Fibroblast of skin of abdomen (primary cell): ENCODE measurements around the gene IL1RAPL1.

Experiments used
- DNase-seq: peaks from one replicate; pipeline ENCODE4 v3.0.0-alpha.2; 2013

Gene IL1RAPL1

DNA sequence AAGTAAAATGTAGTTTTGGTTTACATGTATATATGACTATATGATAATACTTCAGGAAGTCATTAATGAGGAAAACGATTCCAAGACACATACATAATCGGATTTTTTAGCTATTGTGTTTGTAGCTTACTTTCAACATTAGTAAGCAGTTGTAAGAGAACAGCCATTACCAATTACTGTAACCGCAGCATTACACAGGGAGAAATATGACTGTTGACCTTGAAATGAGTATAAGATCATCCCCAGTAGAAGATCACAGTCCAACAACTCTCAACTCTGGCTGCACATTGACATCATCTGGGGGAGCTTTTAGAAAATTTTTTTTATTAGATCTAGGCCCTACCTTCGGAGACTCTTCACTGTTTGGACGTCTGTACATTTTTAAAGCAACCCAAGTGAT, 866.1 kb downstream of the IL1RAPL1 start:
- peak; percentile 60 for DNase-seq

DNA sequence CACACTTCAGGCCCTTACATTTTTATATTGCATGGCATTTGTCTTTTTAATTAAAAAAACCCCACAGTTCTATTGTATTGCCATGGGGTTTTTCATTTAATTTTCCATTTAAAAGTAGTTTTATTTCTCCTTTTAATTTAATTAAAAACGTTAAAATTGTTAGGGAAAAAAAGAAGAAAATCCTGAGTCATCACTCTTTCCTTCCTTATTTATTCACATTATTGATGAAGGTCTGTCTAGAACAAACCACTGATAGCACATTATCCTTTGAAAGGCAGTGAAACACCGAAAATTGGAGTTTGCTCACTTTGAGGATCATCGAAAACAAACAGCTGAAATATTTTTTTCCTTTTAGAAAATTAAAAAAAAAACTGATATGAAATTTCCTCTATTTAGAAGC, 868.5 kb downstream of the IL1RAPL1 start:
- DNase-seq, result no peak

DNA sequence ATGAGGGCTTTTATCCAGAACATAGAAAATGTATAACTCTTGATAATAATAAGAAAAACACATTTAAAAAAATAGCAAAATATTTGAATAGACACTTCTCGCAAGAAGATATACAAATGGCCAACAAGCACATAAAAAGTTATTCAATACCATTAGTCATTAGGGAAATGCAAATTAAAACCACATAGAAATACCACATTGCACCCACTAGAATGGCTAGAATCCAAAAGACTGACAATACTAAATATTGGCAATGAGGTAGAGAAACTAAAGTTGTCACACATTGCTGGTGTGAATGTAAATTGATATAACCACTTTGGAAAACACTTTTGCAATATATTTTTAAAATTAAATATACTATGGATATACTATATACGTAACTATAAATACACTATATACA, 873.8 kb downstream of the IL1RAPL1 start:
- peak; percentile 21 for DNase-seq

DNA sequence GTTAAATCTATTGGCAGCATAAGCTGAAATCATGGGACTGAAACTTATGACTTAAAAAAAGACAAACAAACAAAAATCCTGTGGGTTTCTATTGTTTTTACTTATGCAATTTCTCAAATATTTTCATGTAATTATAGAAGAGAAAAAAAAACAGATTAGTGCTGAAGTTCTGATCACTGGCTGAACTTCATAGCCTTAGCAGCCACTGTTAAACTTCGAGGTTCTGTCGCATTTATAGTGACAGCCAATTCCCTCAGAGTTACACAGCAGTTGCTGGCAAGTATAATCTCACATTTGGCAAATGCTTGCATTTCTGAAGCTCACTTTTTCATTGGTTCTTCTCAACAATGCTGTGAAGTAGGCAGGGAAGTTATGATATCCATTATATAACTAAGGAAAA, 879.2 kb downstream of the IL1RAPL1 start:
- DNase-seq, result no peak

DNA sequence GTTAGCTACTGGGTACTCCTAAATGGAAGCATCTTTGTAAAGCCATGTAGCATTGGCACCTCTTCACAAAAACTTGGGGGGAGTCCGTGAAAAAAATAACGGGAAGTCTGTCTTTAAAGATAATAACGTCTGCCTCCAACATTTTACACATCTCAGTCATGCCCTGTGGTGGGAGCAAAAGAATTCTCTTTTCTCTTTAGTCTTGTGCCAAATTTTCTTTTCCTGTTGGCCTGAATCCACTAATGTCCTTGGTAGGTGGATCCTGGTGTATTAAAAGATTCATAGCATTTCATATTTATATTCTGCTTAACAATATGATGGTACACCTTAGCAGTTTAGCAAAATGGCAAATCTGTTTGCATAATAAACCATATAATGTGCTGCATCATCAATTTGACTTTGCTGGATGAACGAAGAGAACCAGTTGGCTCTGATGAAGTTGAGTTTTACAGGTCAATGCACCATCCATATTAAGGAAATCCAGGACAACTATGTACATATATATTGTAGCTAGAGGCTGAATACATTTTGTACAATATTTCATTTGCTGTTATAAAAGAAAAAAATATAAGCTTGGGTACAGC, 881.8 kb downstream of the IL1RAPL1 start:
- peak; percentile 51 for DNase-seq

DNA sequence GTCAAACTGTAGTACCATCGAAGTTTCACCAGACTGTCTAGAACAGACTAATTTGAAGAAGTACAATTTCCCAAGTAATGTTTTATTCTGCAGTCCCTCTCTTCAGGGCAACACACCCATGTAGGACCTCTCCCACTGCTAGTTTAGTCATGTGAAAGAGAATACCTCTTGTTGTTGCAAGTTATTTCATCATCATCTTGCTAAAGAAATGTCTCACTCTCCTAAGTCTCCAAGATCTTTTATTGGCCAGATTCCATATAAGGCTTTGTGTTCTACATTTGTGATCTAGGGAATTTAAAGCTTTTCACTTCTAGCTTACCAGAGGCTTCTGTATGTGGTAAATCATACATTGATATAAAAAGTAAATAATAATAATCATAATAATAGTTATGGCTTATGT, 882.8 kb downstream of the IL1RAPL1 start:
- DNase-seq, result peak; percentile 84

DNA sequence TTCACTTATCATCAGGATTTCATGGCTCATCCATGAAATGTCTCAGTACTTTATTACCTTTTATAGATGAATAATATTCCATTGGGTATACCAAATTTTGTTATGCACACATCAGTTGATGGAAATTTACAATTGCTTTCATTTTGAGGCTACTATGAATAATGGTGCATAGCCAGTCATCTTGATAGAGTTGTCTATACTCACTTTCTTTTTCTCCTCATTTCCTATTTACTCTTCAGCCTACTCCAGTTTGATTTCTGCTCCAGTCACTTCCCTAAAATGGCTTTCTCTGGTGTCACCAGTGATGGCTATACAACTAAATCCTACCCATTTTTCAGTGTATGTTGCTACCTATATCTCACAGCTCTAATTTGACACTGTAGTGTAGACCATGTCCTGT, 884.6 kb downstream of the IL1RAPL1 start:
- no peak for DNase-seq

DNA sequence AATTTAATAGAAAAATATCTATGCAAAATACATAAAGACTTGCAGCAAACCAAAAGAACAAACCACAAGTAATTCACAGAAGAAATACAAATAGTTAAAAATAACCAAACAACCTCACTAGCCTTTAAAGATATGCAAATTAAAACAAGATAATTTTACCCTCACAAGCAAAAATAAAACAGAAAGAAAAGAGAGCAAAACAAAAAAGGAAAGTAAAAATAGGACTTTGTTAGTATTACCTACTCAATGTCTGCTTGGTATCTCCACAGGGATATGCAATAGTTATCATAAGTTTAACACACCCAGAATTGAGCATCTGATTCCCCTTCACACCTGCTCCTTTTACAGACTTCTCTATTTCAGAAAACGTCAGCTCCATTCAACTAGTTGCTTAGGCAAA, 890.6 kb downstream of the IL1RAPL1 start:
- DNase-seq, result no peak

DNA sequence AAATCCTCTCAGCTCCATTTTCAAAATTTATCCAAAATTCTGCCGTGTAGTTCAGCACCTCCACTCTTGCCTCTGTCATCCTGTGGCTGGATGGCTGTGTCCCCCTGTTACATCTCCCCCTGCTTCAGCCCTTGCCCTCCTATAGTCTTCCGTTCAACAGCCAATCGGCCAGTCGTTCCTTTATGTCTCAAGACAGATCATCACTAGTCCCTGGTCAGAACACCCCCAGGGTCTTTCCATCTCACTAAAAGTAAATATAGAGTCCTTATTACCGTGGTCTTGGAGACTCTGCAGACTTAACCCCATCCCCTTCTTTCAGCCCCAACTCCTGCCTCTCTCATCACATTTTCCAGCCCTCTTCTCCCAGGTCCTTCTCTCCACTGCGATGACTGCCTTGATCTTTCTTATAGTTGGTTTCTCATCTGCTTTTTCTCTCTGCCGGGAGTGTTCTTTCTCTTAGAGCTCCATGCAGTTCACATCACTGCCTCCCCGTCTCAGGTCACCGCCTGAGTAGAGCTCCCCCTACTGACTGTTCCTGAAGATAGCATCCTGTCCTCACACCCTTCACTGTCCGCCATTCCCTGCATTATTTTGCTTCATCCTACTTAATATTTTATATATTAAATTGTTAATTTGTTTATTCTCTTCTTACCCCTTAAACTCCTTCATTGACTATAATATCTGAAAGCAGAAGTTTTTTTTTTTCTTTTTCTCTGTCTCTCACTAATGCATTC, 891.3 kb downstream of the IL1RAPL1 start:
- DNase-seq, result no peak

DNA sequence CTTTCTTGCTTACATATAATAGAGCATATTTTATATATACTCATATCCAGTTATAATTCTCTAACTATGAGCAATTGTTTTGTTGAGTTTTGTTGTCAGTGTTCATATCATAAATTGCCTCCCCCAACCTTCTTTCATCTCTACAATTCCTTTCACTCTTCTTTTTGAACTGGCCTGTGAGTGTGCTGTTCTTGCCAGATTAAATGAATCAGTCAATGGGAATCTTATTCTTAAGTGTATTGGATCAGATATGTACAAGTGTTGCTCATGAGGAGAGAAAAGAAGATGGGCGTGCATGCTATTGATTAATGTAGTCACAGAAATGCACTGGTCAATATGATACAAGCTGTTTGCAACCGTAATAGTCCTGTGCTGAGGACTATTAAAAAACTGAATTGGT, 900.0 kb downstream of the IL1RAPL1 start:
- peak; percentile 19 for DNase-seq

DNA sequence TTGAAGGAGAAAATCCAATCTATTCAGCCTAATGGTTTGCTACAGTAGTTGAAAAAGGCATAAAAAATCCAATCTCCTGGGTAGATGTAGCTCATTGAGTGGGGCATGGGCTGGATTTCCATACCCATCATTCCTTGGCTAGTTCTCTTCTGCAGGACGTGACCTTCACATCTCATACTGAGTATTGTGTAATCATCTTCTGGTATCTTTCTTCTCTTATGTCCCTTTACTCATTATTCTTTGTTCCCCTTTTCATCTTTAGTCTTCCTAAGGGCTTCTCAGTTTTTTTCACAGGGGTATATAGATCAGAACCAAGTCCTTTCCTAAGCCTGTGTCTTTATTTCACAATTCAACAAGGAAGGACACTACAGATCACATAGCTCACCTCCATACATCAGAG, 900.5 kb downstream of the IL1RAPL1 start:
- DNase-seq, result no peak

DNA sequence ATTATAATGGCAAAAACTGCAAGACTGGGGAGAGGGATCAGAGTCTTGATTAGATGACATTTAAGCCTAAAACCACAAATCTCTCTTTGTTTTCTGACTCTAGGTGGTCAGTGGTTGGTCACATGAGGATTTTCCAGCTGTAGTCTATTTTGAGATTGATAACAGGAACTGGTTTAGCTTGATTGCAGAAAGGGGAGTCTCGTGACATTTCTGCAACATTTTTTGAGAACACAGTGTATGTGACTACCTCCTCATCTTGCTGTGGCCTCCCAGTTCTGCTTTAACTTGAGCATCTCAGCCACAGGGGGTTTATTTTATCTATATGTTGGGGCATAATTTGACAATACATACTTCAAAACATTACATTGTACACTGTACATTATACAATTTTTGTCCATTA, 901.7 kb downstream of the IL1RAPL1 start:
- DNase-seq, result no peak

DNA sequence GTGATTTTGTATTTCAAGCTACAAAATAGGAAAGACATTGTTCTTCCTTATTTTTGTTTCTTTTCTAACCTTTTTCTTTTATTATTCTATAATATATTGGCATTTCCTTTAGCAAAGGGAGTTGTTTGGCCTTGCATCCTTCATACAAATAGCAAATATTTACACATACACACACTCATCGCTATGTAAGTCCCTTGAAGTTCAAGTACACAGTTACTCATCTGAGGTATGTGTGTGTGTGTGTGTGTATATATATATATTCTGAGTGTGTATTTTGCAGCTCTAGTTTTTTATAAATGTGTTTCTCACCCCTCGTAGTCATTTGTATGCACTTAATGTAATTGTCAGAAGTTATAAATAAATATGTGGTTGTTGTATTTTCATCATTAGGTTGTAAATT, 903.4 kb downstream of the IL1RAPL1 start:
- no peak for DNase-seq

DNA sequence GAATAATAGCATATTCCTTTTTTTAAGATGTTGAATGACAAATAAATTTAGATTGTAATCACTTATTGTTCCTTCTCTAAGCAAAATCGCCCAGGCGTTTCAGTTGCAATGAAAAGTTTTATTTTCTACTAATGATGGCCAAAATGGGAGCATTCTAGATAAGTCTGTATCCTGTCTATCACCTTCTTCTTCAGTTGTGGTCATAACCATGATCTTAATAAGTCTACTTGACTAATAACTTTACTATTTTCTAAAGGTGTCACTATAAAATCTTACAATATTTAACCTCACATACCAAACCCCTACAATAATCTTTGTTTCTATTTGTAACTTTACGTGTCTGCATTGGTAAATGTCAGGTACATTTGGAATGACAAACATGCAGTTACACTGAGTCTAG, 904.4 kb downstream of the IL1RAPL1 start:
- DNase-seq, result no peak

DNA sequence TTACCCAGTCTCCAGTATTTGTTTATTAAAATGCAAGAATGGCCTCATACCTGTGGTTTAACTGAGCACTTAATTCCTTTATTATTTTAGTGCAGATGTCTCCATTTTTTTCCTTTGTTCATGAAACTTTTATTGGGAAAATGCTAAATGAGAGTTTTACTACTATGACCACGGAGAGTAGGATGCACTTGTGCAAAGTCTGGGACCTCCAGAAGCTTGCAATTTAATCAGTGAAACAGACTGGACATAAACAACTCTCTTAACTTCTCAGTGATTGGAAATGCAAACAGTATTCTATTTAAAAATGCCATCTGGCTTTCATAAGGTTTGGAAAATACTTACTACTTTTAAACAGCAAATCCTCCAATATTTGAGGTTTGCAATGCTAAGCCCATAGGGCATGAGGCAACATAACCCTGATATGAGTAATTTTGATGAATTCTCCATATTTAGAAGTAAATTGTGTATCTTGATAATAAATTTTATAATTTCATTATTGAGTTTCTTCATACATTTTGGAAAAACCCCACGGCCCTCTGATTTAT, 909.5 kb downstream of the IL1RAPL1 start:
- DNase-seq, result peak; percentile 51

DNA sequence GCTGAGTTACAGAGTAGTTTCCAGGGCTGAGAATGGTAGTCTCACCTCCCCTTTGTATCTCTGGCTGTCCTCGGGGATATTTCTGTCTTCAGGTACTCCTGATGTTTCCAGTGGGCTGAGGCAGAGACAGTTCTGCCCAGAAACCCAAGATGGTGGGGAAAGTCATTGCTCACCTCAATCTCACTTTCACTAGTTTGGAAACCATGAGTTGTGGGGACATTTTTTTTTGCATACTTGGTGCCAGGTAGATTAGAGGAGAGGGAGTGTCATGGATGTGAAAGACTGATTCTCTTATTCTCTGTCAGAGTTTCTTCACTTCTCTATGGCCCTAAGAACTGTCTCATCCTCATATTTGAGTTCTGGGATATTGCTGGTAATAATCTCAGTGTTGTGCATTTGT, 919.5 kb downstream of the IL1RAPL1 start:
- DNase-seq, result no peak

DNA sequence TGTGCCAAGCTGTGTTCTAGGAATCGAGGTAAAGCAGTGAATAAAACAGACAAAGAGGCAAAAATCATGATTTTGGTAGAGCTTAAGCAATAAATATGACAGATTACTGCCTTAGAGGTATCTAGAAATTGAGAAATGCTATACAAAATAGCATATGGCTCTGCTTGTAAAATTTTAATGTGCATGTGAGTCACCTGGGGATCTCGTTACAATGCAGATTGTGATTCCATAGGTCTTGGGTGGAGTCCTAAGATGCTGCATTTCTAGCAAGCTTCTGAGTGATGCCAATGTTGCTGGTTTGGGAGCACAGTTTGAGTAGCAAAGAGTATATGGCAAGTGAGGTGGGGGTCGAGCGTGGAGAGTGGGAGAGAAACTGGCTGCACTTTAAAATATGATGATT, 930.9 kb downstream of the IL1RAPL1 start:
- no peak for DNase-seq

DNA sequence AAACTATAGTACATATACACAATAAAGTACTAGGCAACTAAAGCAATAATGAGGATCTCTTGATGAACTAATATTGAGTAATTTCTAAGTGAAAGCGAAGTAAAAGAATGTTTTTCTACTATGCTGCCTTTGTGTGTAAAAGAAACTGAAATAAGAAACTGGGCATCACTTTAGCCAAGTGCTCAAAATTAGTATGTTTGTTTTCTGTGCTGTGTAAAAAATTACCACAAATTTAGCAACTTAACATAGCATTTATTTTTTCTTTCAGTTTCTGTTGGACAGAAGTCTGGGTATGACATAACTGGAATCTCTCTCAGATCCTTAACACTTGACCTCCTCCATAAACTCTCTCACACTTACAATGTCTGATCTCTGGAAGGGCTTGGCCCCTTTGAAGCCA, 941.0 kb downstream of the IL1RAPL1 start:
- DNase-seq, result no peak

DNA sequence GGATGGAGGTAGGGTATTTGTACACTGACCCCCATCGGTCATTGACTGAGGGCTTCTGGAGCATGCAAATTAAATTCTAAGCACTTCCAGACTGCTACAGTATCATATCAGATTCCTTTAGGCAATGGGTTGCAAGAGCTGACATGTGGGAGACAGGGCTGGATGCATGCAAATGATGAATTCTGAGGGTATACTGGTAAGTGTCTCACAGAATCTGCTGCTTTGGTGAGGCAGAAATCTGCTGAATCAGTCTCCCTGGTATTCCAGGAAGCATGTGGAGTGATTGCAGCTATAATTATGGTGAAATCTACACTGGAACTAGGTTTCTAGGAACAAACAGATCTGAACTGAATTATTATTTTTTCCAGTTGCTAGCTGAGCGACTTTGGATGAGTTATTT, 943.3 kb downstream of the IL1RAPL1 start:
- peak; percentile 77 for DNase-seq

DNA sequence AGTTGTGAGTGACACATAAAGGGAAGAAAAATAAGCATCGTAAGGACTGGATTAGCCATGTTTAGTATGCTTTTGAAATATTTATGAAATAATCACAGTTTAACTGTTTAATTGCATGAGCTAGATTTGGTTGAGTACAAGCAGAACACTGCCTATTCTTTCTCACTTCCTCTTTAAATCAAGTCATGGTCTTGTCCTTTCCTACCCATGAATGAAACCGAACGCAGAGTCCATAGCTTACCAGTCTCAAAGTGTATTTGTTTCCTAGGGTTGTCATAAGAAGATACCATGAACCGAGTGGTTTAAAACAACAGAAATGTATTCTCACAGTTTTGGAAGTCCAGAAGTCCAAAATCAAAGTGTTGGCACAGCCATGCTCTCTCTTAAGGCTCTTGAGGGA, 944.1 kb downstream of the IL1RAPL1 start:
- no peak for DNase-seq

DNA sequence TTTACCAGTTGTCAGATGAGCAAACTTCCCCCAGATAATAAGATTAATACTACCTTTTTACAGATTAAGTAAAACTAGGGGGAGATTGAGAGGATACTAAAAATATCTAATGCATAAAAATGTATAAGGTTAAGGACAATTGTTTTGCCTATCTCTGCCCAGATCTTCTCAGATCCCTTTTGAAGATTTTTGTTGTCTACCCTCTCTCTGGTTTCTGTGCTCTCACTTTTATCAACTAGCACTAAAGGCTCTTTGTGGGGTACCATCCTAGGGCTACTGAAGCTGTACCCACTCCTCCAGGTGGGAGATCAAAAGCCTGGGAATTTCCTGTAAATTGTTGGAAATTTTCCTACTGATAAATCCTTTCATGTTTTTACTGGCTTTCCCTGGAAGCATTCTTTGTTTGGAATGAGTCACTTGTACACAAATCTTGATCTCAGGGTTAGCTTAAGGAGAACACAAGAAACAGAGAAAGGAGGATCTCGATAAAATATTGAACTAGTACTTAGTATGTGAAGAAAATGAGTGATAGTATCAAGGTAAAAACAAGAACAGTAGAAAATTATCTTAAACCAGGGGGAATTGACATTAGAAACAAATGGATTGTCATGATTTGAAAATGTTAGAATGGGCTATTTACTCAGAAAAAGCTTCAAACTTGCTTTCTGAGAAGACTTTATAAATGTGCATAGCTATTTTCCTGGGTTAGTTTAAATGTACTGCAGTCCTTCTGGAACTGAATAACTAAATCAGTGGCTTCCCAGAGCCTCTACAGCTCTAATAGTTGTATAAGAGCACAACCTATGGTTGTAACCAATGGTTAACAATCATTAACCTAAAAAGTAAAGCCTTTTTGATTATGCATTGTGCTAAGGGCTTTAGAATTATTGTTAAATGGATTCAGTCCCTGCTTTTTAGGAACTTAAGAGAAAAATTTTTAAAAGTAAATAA, 948.2 kb downstream of the IL1RAPL1 start:
- no peak for DNase-seq

DNA sequence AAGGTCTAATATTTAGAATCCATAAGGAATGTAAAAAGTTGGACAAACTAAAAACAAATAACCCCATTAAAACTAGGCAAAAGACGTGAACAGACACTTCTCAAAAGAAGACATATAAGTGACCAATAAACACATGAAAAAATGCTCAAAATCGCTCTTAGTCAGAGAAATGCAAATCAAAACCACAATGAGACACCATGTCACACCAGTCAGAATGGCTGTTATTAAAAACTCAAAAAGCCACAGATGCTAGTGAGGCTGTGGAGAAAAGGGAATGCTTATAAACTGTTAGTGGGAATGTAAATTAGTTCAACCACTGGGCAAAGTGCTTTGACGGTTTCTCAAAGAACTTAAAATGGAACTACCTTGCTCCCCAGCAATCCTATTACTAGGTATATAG, 953.8 kb downstream of the IL1RAPL1 start:
- DNase-seq, result no peak

DNA sequence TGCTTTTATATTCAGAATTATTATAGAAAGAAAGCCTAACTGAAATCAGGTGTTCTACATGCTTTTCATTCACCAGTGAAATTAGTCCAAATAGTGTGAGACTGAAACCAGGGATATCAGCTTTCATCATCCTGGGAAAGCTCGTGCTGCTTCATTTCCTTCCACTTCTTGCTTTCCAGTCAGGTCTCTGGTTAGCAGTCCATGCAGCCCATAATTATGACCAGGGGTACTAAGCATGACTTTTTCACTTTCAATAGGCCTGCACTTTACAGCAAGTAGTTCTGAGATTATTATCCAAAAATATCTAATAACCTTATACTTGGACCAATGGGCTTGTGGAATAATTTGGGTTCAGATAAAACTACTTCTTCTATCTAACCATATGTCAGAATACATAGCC, 954.9 kb downstream of the IL1RAPL1 start:
- no peak for DNase-seq
